Activated T-helper 9 cell treated with anti-CD3 and anti-CD28 coated beads, Interleukin-2, amount 50 U/mL, for 16 hours (primary cell): ENCODE measurements around the gene WNT5A.

Experiments used
- DNase-seq: peaks from one replicate; pipeline ENCODE4 v3.0.0-alpha.2; 2020; ENCODE audit warnings: low read depth

The WNT5A gene

GRCh38 chr3:55446850-55447249 lies 40.3 kb downstream of the WNT5A start:
- no peak for DNase-seq

- no peak for DNase-seq
Measured at GRCh38 chr3:55445551-55445950, 41.6 kb downstream of the WNT5A start.

GRCh38 chr3:55443346-55443745 lies 43.8 kb downstream of the WNT5A start:
- no peak for DNase-seq

GRCh38 chr3:55442861-55443260 lies 44.2 kb downstream of the WNT5A start:
- DNase-seq, result no peak

GRCh38 chr3:55441499-55441898 lies 45.6 kb downstream of the WNT5A start:
- no peak for DNase-seq

DNA sequence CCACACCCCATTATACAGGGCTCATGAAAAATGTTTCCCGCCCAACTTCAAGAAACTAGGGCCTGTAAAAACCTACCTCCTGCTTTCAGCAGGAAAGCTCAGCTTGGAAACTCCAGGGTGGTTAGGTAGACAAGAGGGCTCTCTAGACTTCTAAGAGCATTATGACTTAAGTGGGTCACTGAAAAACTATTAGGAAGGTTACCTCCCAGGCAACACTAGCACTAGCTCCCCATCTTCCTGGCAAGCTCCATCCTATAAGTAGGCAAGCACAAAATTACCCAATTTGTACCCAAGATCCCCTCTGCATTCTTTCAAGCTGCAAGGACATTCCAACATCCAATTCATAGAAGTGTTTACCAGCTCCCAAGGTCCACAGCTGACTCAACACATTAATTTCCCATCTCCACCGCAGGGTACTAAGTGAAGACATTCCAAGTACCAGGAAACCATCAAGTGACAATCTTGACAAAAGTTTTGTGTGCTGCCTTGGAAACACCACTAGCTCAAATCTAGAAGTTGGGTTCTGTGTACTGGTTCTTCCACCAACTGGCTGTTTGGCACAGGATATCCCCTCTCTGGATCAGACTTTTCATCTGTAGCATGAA lies 46.9 kb downstream of the WNT5A start:
- no peak for DNase-seq

- DNase-seq, result no peak
Measured at GRCh38 chr3:55439657-55440056, 47.4 kb downstream of the WNT5A start.

GRCh38 chr3:55436644-55437043 lies 50.5 kb downstream of the WNT5A start:
- no peak for DNase-seq

- DNase-seq, result no peak
Measured at GRCh38 chr3:55435491-55435890, 51.6 kb downstream of the WNT5A start.

DNA sequence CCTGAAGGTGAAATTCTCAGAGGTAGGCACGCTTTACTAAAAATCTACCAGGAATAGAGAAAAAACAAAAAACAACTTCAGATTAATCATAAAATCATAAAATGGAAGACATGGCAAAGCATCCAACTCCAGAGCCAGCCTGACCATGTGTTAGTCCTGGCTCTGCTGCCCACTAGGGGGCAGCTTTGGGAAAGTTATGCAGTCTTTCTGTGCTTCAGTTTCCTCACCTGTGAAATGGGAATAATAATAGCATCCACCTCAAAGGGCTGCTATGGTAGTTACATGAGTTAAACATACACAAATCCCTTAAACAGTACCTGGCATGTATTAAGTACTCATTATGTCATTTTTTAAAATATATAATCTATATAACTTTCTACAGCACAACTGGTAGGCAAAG lies 52.3 kb downstream of the WNT5A start:
- no peak for DNase-seq

GRCh38 chr3:55431041-55431440 lies 56.1 kb downstream of the WNT5A start:
- no peak for DNase-seq

- DNase-seq, result no peak
Measured at GRCh38 chr3:55427739-55428138, 59.4 kb downstream of the WNT5A start.

DNA sequence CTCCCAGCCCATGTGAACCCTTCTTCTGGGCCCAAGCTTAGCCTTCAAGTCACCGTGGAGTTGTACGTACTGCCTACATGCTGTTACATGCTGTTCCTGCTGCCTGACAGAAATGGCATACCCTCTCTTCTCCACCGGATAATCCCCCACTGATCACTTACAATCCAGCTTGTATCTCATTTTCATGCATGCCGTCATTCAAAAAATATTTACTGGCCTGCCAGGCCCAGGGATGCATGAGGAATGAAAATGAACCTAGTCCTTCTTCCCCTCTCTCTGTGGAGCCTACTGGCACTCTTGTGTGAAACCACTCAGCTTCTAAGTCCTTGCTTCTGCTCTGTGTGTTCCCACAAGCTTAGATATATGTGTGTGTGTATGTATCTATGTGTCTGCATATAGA lies 60.6 kb downstream of the WNT5A start:
- DNase-seq, result no peak

GRCh38 chr3:55423782-55424181 lies 63.3 kb downstream of the WNT5A start:
- no peak for DNase-seq

DNA sequence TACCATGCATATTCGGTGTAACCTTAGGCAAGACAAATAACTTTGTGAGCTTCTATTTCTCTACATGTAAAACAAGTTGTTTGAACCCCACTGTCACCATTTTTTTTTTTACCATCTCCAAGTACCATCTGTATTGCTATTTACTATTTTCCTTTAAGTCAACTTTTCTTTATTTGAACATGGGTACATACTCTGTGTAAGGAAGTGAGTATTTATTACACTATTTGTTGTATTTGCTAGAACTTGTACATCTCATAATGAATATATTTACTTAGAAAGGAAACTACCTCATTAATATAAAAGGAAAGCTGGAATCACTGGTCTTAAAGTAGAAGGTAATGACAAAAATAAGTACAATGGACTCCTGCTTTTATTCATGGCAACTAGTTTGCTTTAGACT lies 69.9 kb downstream of the WNT5A start:
- no peak for DNase-seq

DNA sequence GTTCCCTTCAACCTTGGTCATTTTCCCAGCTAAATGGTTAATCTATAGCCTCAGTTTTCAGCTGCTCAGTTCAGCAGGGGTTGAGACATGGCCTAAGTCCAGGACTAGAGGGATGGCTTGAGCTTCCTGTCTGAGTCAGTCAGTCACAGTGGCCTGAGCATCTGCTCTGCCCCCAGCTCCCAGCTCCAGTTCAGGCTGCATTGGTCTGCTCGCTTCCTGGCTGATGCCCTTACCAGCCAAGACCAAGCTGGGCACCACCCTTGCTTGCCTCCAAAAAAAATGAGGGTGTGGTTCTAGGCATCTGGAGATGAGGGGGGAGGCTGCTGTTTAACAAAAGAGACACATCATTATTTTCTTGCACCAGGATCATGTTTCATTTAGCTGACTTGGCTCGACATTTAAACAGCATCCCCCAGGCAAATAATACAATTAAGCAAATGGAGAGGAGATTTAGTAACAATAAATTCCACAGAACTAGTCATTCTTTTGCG lies 70.7 kb downstream of the WNT5A start:
- DNase-seq, result no peak
